ENCODE results near the gene KIF23.

Gene KIF23

GRCh38 chr15:69484837-69485236 lies 70.7 kb downstream of the KIF23 start:
- no peak overlapping the region for H3K4me3 ChIP-seq (ENCODE audit: low read length in 2 of 2)
- H3K27ac ChIP-seq (ENCODE audit: low read depth in 2 of 2, low read length in 2 of 2) = no peak overlapping the region
- H3K9ac ChIP-seq (ENCODE audit: low read depth in 1 of 2, low read length in 2 of 2) = no peak overlapping the region
- no peaks in the 10 kb centered on the region for H3K4me1 ChIP-seq (ENCODE audit: control insufficient read depth in 2 of 2, insufficient read depth in 2 of 2, low read length in 2 of 2)
- no peaks in the 10 kb centered on the region for H3K36me3 ChIP-seq (ENCODE audit: control insufficient read depth in 2 of 2, insufficient read depth in 2 of 2, low read length in 2 of 2)
- no peaks in the 10 kb centered on the region for H3K27me3 ChIP-seq (ENCODE audit: control insufficient read depth in 2 of 2, insufficient read depth in 2 of 2, low read length in 2 of 2)
- H3K9me3 ChIP-seq (ENCODE audit: control insufficient read depth in 2 of 2, low read length in 2 of 2) = peaks cover 0 to 2% of the 10 kb centered on the region in 2 donors

- Histone ChIP-seq H3K36me3 (ENCODE audit: control insufficient read depth in 2 of 2, insufficient read depth in 2 of 2, low read length in 2 of 2) (no peaks in the 10 kb centered on the region), H3K27me3 (ENCODE audit: control insufficient read depth in 2 of 2, insufficient read depth in 2 of 2, low read length in 2 of 2) (no peaks in the 10 kb centered on the region), H3K4me1 (ENCODE audit: control insufficient read depth in 2 of 2, insufficient read depth in 2 of 2, low read length in 2 of 2) (no peaks in the 10 kb centered on the region), H3K9me3 (ENCODE audit: control insufficient read depth in 2 of 2, low read length in 2 of 2) (no peaks in the 10 kb centered on the region), H3K4me3 (ENCODE audit: low read length in 2 of 2) (no peak overlapping the region), H3K9ac (ENCODE audit: low read depth in 1 of 2, low read length in 2 of 2) (no peak overlapping the region), H3K27ac (ENCODE audit: low read depth in 2 of 2, low read length in 2 of 2) (no peak overlapping the region)
These were observed 72.4 kb downstream of the KIF23 start for GRCh38 chr15:69486481-69487110.

- no peaks in the 10 kb centered on the region for H3K9me3 ChIP-seq (ENCODE audit: control insufficient read depth in 2 of 2, low read length in 2 of 2)
- H3K9ac ChIP-seq (ENCODE audit: low read depth in 1 of 2, low read length in 2 of 2) = no peak overlapping the region
- H3K27ac ChIP-seq (ENCODE audit: low read depth in 2 of 2, low read length in 2 of 2) = no peak overlapping the region
- H3K4me3 ChIP-seq (ENCODE audit: low read length in 2 of 2) = no peak overlapping the region
- H3K36me3 ChIP-seq (ENCODE audit: control insufficient read depth in 2 of 2, insufficient read depth in 2 of 2, low read length in 2 of 2) = no peaks in the 10 kb centered on the region
- H3K4me1 ChIP-seq (ENCODE audit: control insufficient read depth in 2 of 2, insufficient read depth in 2 of 2, low read length in 2 of 2) = no peaks in the 10 kb centered on the region
- H3K27me3 ChIP-seq (ENCODE audit: control insufficient read depth in 2 of 2, insufficient read depth in 2 of 2, low read length in 2 of 2) = no peaks in the 10 kb centered on the region
These were observed 75.0 kb downstream of the KIF23 start for GRCh38 chr15:69489073-69489571.

GRCh38 chr15:69490356-69491037 lies 76.3 kb downstream of the KIF23 start:
- H3K36me3 ChIP-seq (ENCODE audit: control insufficient read depth in 2 of 2, insufficient read depth in 2 of 2, low read length in 2 of 2) = no peaks in the 10 kb centered on the region
- no peaks in the 10 kb centered on the region for H3K27me3 ChIP-seq (ENCODE audit: control insufficient read depth in 2 of 2, insufficient read depth in 2 of 2, low read length in 2 of 2)
- no peak overlapping the region for H3K9ac ChIP-seq (ENCODE audit: low read depth in 1 of 2, low read length in 2 of 2)
- no peak overlapping the region for H3K27ac ChIP-seq (ENCODE audit: low read depth in 2 of 2, low read length in 2 of 2)
- no peaks in the 10 kb centered on the region for H3K9me3 ChIP-seq (ENCODE audit: control insufficient read depth in 2 of 2, low read length in 2 of 2)
- no peaks in the 10 kb centered on the region for H3K4me1 ChIP-seq (ENCODE audit: control insufficient read depth in 2 of 2, insufficient read depth in 2 of 2, low read length in 2 of 2)
- H3K4me3 ChIP-seq (ENCODE audit: low read length in 2 of 2) = no peak overlapping the region

- Histone ChIP-seq H3K4me1 (ENCODE audit: control insufficient read depth in 2 of 2, insufficient read depth in 2 of 2, low read length in 2 of 2) (no peaks in the 10 kb centered on the region), H3K36me3 (ENCODE audit: control insufficient read depth in 2 of 2, insufficient read depth in 2 of 2, low read length in 2 of 2) (no peaks in the 10 kb centered on the region), H3K9me3 (ENCODE audit: control insufficient read depth in 2 of 2, low read length in 2 of 2) (no peaks in the 10 kb centered on the region), H3K9ac (ENCODE audit: low read depth in 1 of 2, low read length in 2 of 2) (no peak overlapping the region), H3K27me3 (ENCODE audit: control insufficient read depth in 2 of 2, insufficient read depth in 2 of 2, low read length in 2 of 2) (no peaks in the 10 kb centered on the region), H3K27ac (ENCODE audit: low read depth in 2 of 2, low read length in 2 of 2) (no peak overlapping the region), H3K4me3 (ENCODE audit: low read length in 2 of 2) (no peak overlapping the region)
These were observed 76.9 kb downstream of the KIF23 start for GRCh38 chr15:69491038-69491505.

GRCh38 chr15:69493406-69493805 lies 79.3 kb downstream of the KIF23 start:
- H3K4me3 ChIP-seq (ENCODE audit: low read length in 2 of 2) = no peak overlapping the region
- no peaks in the 10 kb centered on the region for H3K27me3 ChIP-seq (ENCODE audit: control insufficient read depth in 2 of 2, insufficient read depth in 2 of 2, low read length in 2 of 2)
- H3K4me1 ChIP-seq (ENCODE audit: control insufficient read depth in 2 of 2, insufficient read depth in 2 of 2, low read length in 2 of 2) = no peaks in the 10 kb centered on the region
- H3K27ac ChIP-seq (ENCODE audit: low read depth in 2 of 2, low read length in 2 of 2) = no peak overlapping the region
- H3K9ac ChIP-seq (ENCODE audit: low read depth in 1 of 2, low read length in 2 of 2) = no peak overlapping the region
- no peaks in the 10 kb centered on the region for H3K9me3 ChIP-seq (ENCODE audit: control insufficient read depth in 2 of 2, low read length in 2 of 2)
- no peaks in the 10 kb centered on the region for H3K36me3 ChIP-seq (ENCODE audit: control insufficient read depth in 2 of 2, insufficient read depth in 2 of 2, low read length in 2 of 2)

DNA sequence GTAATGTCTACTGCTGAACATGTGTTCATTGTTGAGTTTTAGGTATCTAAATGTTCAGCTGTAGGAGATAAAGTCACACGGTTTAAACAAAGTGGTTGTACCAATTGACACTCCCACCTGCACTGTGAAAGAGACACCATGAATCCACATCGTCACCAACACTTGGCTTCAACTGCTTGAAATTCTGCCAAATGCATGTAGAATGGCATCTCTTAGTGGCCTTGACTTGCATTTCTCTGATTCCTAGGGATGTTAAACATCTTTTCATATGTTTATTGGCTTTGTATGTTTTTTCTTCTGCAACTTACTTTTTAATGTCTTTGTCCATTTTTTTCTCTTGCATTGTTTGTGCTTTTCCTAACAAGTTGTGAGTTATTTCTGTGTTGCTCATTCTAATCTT lies 81.9 kb downstream of the KIF23 start:
- Histone ChIP-seq H3K9ac (ENCODE audit: low read depth in 1 of 2, low read length in 2 of 2) (no peak overlapping the region), H3K4me3 (ENCODE audit: low read length in 2 of 2) (no peak overlapping the region), H3K36me3 (ENCODE audit: control insufficient read depth in 2 of 2, insufficient read depth in 2 of 2, low read length in 2 of 2) (no peaks in the 10 kb centered on the region), H3K4me1 (ENCODE audit: control insufficient read depth in 2 of 2, insufficient read depth in 2 of 2, low read length in 2 of 2) (no peaks in the 10 kb centered on the region), H3K9me3 (ENCODE audit: control insufficient read depth in 2 of 2, low read length in 2 of 2) (no peaks in the 10 kb centered on the region), H3K27me3 (ENCODE audit: control insufficient read depth in 2 of 2, insufficient read depth in 2 of 2, low read length in 2 of 2) (no peaks in the 10 kb centered on the region), H3K27ac (ENCODE audit: low read depth in 2 of 2, low read length in 2 of 2) (no peak overlapping the region)

DNA sequence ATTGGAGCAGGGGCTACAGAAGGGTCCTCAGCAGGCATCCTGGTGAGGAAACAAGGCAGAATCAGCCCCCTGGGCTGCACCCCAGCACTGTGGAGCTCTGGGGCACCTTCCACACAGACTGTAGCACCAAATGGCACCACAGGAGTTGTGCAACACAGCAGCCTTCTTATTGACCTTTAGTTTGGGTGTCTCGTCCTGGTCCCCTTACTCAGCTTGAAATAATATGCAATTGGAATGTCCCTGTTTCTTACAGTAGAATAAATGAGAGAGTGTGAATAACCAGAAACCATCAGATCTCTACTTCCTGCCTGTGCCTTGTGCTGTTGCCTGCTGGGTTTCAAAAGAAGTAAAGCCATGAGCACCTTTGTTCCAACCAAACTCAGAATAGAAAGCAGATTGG lies 82.9 kb downstream of the KIF23 start:
- Histone ChIP-seq H3K9me3 (ENCODE audit: control insufficient read depth in 2 of 2, low read length in 2 of 2) (no peaks in the 10 kb centered on the region), H3K27ac (ENCODE audit: low read depth in 2 of 2, low read length in 2 of 2) (no peak overlapping the region), H3K36me3 (ENCODE audit: control insufficient read depth in 2 of 2, insufficient read depth in 2 of 2, low read length in 2 of 2) (no peaks in the 10 kb centered on the region), H3K9ac (ENCODE audit: low read depth in 1 of 2, low read length in 2 of 2) (no peak overlapping the region), H3K27me3 (ENCODE audit: control insufficient read depth in 2 of 2, insufficient read depth in 2 of 2, low read length in 2 of 2) (no peaks in the 10 kb centered on the region), H3K4me1 (ENCODE audit: control insufficient read depth in 2 of 2, insufficient read depth in 2 of 2, low read length in 2 of 2) (no peaks in the 10 kb centered on the region), H3K4me3 (ENCODE audit: low read length in 2 of 2) (no peak overlapping the region)

DNA sequence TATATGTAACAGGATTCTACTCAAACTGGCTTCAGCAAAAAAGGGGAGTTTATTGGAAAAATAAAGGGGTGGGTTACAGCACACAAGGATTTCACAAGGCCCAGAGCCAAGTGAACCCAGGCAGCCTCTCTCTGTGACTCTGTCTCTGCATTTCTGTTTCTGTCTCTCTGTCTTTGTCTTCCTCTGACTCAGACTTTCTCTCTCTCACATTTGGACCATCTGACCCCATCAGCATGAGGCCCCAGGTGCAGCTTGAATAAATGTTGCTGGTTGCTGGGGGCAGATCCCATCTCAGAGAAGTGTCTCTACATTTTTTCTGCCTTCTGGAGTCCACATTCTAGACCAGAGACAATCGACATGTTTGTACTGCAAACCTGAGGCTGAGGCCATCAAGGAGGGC lies 83.5 kb downstream of the KIF23 start:
- Histone ChIP-seq H3K4me3 (ENCODE audit: low read length in 2 of 2) (no peak overlapping the region), H3K27me3 (ENCODE audit: control insufficient read depth in 2 of 2, insufficient read depth in 2 of 2, low read length in 2 of 2) (no peaks in the 10 kb centered on the region), H3K9ac (ENCODE audit: low read depth in 1 of 2, low read length in 2 of 2) (no peak overlapping the region), H3K36me3 (ENCODE audit: control insufficient read depth in 2 of 2, insufficient read depth in 2 of 2, low read length in 2 of 2) (no peaks in the 10 kb centered on the region), H3K4me1 (ENCODE audit: control insufficient read depth in 2 of 2, insufficient read depth in 2 of 2, low read length in 2 of 2) (no peaks in the 10 kb centered on the region), H3K9me3 (ENCODE audit: control insufficient read depth in 2 of 2, low read length in 2 of 2) (no peaks in the 10 kb centered on the region), H3K27ac (ENCODE audit: low read depth in 2 of 2, low read length in 2 of 2) (no peak overlapping the region)

All from mucosa of rectum (tissue), 2 donors.